ENCODE data around the gene ZNF614. TPM values are rescaled to one million over a fixed set of nuclear protein-coding genes. Genes with fewer than 3 reads are reported as not detected.

Gene ZNF614
- total and polyA plus RNA-seq, 9 of the 15 experiments (the other 6 are each of a cell fraction or from before 2014, with no cell fraction given): 4.9 to 16.3 (median 11.4) TPM

- TF ChIP-seq RERE (CRISPR knock-in tag; IDR thresholded peaks at IDR 0.05; ENCODE audit: borderline replicate concordance) (no peak), E2F3 (CRISPR knock-in tag; IDR thresholded peaks at IDR 0.05) (no peak), SNIP1 (IDR thresholded peaks at IDR 0.05; ENCODE audit: low read depth) (no peak), HBP1 (CRISPR knock-in tag; IDR thresholded peaks at IDR 0.05) (no peak), SAP30 (IDR thresholded peaks at IDR 0.05; ENCODE audit: borderline replicate concordance, insufficient read depth, low read depth, low read length, poor library complexity, severe bottlenecking) (peak; percentile 96), BHLHE40 (IDR thresholded peaks at IDR 0.05; ENCODE audit: low read length) (no peak), NFATC3 (IDR thresholded peaks at IDR 0.05) (no peak), HCFC1 (IDR thresholded peaks at IDR 0.05; ENCODE audit: low read depth, low read length) (peak; percentile 91), NFXL1 (CRISPR knock-in tag; IDR thresholded peaks at IDR 0.05) (no peak), POLR3A (IDR thresholded peaks at IDR 0.05; ENCODE audit: borderline replicate concordance, extremely low read depth, insufficient read depth, insufficient read length) (no peak), FUS (optimal IDR thresholded peaks at IDR 0.05; ENCODE audit: low read depth, low read length) (no peak), XRCC4 (IDR thresholded peaks at IDR 0.05; ENCODE audit: extremely low read depth, insufficient read depth, insufficient read length) (no peak), ELF2 (CRISPR knock-in tag; IDR thresholded peaks at IDR 0.05) (peak; percentile 85), ZC3H8 (IDR thresholded peaks at IDR 0.05) (no peak), ZBED1 (IDR thresholded peaks at IDR 0.05) (no peak), ZNF184 (CRISPR knock-in tag; IDR thresholded peaks at IDR 0.05) (no peak)
- TF ChIP-seq, protein P1, sequence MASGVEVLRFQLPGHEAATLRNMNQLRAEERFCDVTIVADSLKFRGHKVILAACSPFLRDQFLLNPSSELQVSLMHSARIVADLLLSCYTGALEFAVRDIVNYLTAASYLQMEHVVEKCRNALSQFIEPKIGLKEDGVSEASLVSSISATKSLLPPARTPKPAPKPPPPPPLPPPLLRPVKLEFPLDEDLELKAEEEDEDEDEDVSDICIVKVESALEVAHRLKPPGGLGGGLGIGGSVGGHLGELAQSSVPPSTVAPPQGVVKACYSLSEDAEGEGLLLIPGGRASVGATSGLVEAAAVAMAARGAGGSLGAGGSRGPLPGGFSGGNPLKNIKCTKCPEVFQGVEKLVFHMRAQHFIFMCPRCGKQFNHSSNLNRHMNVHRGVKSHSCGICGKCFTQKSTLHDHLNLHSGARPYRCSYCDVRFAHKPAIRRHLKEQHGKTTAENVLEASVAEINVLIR (CRISPR knock-in tag; IDR thresholded peaks at IDR 0.05): no peak
- TF ChIP-seq, protein P2, sequence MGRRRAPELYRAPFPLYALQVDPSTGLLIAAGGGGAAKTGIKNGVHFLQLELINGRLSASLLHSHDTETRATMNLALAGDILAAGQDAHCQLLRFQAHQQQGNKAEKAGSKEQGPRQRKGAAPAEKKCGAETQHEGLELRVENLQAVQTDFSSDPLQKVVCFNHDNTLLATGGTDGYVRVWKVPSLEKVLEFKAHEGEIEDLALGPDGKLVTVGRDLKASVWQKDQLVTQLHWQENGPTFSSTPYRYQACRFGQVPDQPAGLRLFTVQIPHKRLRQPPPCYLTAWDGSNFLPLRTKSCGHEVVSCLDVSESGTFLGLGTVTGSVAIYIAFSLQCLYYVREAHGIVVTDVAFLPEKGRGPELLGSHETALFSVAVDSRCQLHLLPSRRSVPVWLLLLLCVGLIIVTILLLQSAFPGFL (CRISPR knock-in tag; IDR thresholded peaks at IDR 0.05): no peak
Observed at GRCh38 chr19:51986309-51987291, 41.6 kb downstream of the ZNF614 start, which contains the start of gene ZNF350 (continued).

Data from K562 (cell line).